Endothelial cell of umbilical vein (primary cell): ENCODE results near the gene PCNT. TPM values are rescaled to one million over a fixed set of nuclear protein-coding genes. Genes with fewer than 3 reads are reported as not detected.

Source experiments
- BruUV-seq: library from RNA; stranded (reverse); fragments of 400-500 nt; replicated peaks from 2 replicates; lab custom pipeline; 2021; lab: Mats Ljungman, UMichigan
- CTCF ChIA-PET: fragments of 300-600, 350-600 bp; sonication (Branson Sonifier 250); formaldehyde crosslinking; loops from one replicate; lab custom pipeline; 2021; ENCODE audit warnings: antibody characterized with exemption, inconsistent platforms; lab: Charles Lee
- POLR2A ChIA-PET: fragments of 300-600, 350-600 bp; sonication (Branson Sonifier 250); formaldehyde crosslinking; loops from one replicate; lab custom pipeline; 2021; ENCODE audit warnings: antibody characterized with exemption, inconsistent platforms; lab: Charles Lee
- DNase-seq: peaks from one replicate; pipeline ENCODE4 v3.0.0-alpha.2; 2011; ENCODE audit warnings: low read depth, low spot score
- FAIRE-seq: peaks from 2 replicates; lab custom pipeline; 2011; peaks lifted over from hg19 to GRCh38; lab: Jason Lieb, UNC
- H2AFZ ChIP-seq: 2 replicates; pipeline ENCODE4 v1.6.0; 2012; ENCODE audit warnings: low read depth, low read length, control low read depth, inconsistent platforms
- H3K27ac ChIP-seq: 2 replicates; pipeline ENCODE4 v1.5.1; 2011; ENCODE audit warnings: low read depth, mild to moderate bottlenecking, control low read depth, low read length, moderate library complexity; ENCODE audit not compliant: insufficient read depth
- H3K27me3 ChIP-seq, 2 experiments: 2 replicates each; pipeline versions ENCODE4 v1.6.0 to v1.6.1; 2011; ENCODE audit warnings: low read length in 2 of 2, mixed read lengths in 1 of 2; ENCODE audit not compliant: control insufficient read depth in 2 of 2, insufficient read depth in 2 of 2
- H3K36me3 ChIP-seq, 2 experiments: 2 replicates in 1 of 2; 3 replicates in 1 of 2; pipeline ENCODE4 v1.5.1; 2011; ENCODE audit warnings: low read length in 2 of 2, mild to moderate bottlenecking in 1 of 2, moderate library complexity in 1 of 2; ENCODE audit not compliant: control insufficient read depth in 2 of 2, insufficient read depth in 2 of 2; ENCODE audit errors: extremely low read depth in 1 of 2
- H3K4me1 ChIP-seq: 3 replicates; pipeline ENCODE4 v1.5.1; 2011; ENCODE audit warnings: mild to moderate bottlenecking, low read length; ENCODE audit not compliant: control insufficient read depth, insufficient read depth; ENCODE audit errors: extremely low read depth
- H3K4me2 ChIP-seq: 2 replicates; pipeline ENCODE4 v1.6.1; 2011; ENCODE audit warnings: low read length, control low read depth, mixed read lengths; ENCODE audit not compliant: insufficient read depth
- H3K4me3 ChIP-seq, 3 experiments: fragments of 200-600 bp in 1 of 3; sonication (generic), shearing (Covaris generic) in 1 of 3; replicated peaks in 1 of 3; 2 replicates each; pipeline ENCODE4 v1.5.1; 2011 to 2016; ENCODE audit warnings: control low read depth in 3 of 3, low read length in 3 of 3, mild to moderate bottlenecking in 2 of 3, inconsistent platforms in 1 of 3, low read depth in 1 of 3, moderate library complexity in 1 of 3; ENCODE audit not compliant: insufficient read depth in 1 of 3
- H3K79me2 ChIP-seq: 2 replicates; pipeline ENCODE4 v1.6.0; 2012; ENCODE audit warnings: low read length, inconsistent platforms; ENCODE audit not compliant: control insufficient read depth, insufficient read depth
- H3K9ac ChIP-seq: replicated peaks from 2 replicates; pipeline ENCODE3; 2011; ENCODE audit warnings: low read length, control low read depth; ENCODE audit not compliant: insufficient read depth; ENCODE audit errors: extremely low read depth
- H3K9me1 ChIP-seq: replicated peaks from 3 replicates; pipeline ENCODE4 v1.6.0; 2011; ENCODE audit warnings: mild to moderate bottlenecking, low read length; ENCODE audit not compliant: control insufficient read depth, insufficient read depth; ENCODE audit errors: extremely low read depth
- H3K9me3 ChIP-seq: replicated peaks from 2 replicates; pipeline ENCODE4 v1.5.1; 2012; ENCODE audit warnings: low read length, inconsistent platforms; ENCODE audit not compliant: control insufficient read depth, insufficient read depth
- H4K20me1 ChIP-seq: replicated peaks from 2 replicates; pipeline ENCODE3; 2011; ENCODE audit warnings: mild to moderate bottlenecking, low read length; ENCODE audit not compliant: control insufficient read depth, insufficient read depth; ENCODE audit errors: extremely low read depth
- EZH2 ChIP-seq: IDR thresholded peaks from 2 replicates; pipeline ENCODE4 v1.6.1; 2012; ENCODE audit warnings: borderline replicate concordance, low read depth, mild to moderate bottlenecking, moderate library complexity, low read length, inconsistent platforms; ENCODE audit not compliant: severe bottlenecking
- FOS ChIP-seq: IDR thresholded peaks from 2 replicates; pipeline ENCODE4 v1.6.1; 2011; ENCODE audit warnings: mild to moderate bottlenecking, low read length, moderate library complexity, borderline replicate concordance; ENCODE audit not compliant: insufficient read depth
- GATA2 ChIP-seq: IDR thresholded peaks from 2 replicates; pipeline ENCODE4 v1.7.0; 2011; ENCODE audit warnings: low read depth, mild to moderate bottlenecking, moderate library complexity, mixed read lengths, low read length; ENCODE audit not compliant: insufficient read length, insufficient read depth
- JUN ChIP-seq: IDR thresholded peaks from 2 replicates; pipeline ENCODE4 v1.6.1; 2011; ENCODE audit warnings: borderline replicate concordance, low read depth; ENCODE audit not compliant: insufficient read length, insufficient read depth
- MYC ChIP-seq: IDR thresholded peaks from one replicate; pipeline ENCODE4 v1.6.1; 2011; ENCODE audit warnings: mild to moderate bottlenecking, low read depth, low read length
- POLR2A ChIP-seq: IDR thresholded peaks from 2 replicates; pipeline ENCODE4 v1.6.1; 2012; ENCODE audit warnings: low read depth, mild to moderate bottlenecking, control low read depth, low read length
- POLR2AphosphoS5 ChIP-seq: IDR thresholded peaks from 2 replicates; pipeline ENCODE4 v1.6.1; 2012; ENCODE audit warnings: low read depth, mild to moderate bottlenecking, control low read depth, low read length, moderate library complexity; ENCODE audit not compliant: insufficient read depth
- dilution Hi-C: fragments of 300-500 bp; cut with MboI; formaldehyde crosslinking; loops from one replicate; pipeline ENCODE4 v1.15.0; 2019; ENCODE audit warnings: low sequenced_read_pairs; ENCODE audit not compliant: extremely low pct_ligation_motif_present
- intact Hi-C: fragments of 100-400 bp; cut with micrococcal nuclease; formaldehyde crosslinking; loops from one replicate; pipeline ENCODE4 v1.10.0; 2022
- polyA plus RNA-seq, 4 experiments: library from polyadenylated mRNA; depleted of rRNA in 3 of 4; stranded (reverse) in 3 of 4; unstranded in 1 of 4; fragments of >200 nt; gene quantifications; 2 replicates each; pipeline versions ENCODE4 v1.2.1 to v1.2.3, GENCODE V29; 2011 to 2012; ENCODE audit warnings: missing spikeins in 1 of 4
- total RNA-seq: library from RNA; stranded (reverse); gene quantifications from 2 replicates; pipeline ENCODE4 v1.2.3, GENCODE V29; 2021
- TF ChIP-seq, protein P1 (sequence below): IDR thresholded peaks from 2 replicates; pipeline ENCODE4 v1.6.1; 2011; ENCODE audit not compliant: insufficient read depth, insufficient read length
- TF ChIP-seq, protein P2 (sequence below), 2 donors: IDR thresholded peaks; 1 replicate in 1 of 2; 2 replicates in 1 of 2; pipeline ENCODE4 v1.5.1; 2011; ENCODE audit warnings: low read length in 2 of 2, mild to moderate bottlenecking in 2 of 2, moderate library complexity in 2 of 2, control low read depth in 1 of 2, inconsistent platforms in 1 of 2, low read depth in 1 of 2; ENCODE audit not compliant: insufficient read depth in 1 of 2; ENCODE audit errors: extremely low read depth in 1 of 2

Gene PCNT
- total and polyA plus RNA-seq, 2 donors (not counting 3 experiments of a cell fraction or from before 2014, with no cell fraction given): 9.6 to 49.5 TPM

- no peaks in the 10 kb centered on the region for H3K36me3 ChIP-seq
- peak overlapping the region; percentile 60 for H2AFZ ChIP-seq
- H4K20me1 ChIP-seq: no peaks in the 10 kb centered on the region
- no peaks in the 10 kb centered on the region for H3K27me3 ChIP-seq
- H3K79me2 ChIP-seq: peaks cover 53% of the 10 kb centered on the region
- no peak overlapping the region for H3K27ac ChIP-seq
- no peaks in the 10 kb centered on the region for H3K9me3 ChIP-seq
- intact Hi-C loops (loop anchor here (5.0 kb wide), 1 partner anchor 58 kb away; no protein-coding TSS in a partner anchor), dilution Hi-C loops (no loop called here)
- BruUV-seq: TSS peak; percentile 35
- DNase-seq: peak; percentile 42
- ChIA-PET POLR2A (no interaction called here), CTCF (interaction anchor here (1.1 to 3.2 kb wide), 3 partner anchors 10 to 180 kb away, joined by 3 to 10 read pairs (median 3); no protein-coding TSS in a partner anchor)
- TF ChIP-seq POLR2AphosphoS5: no peak
- TF ChIP-seq POLR2A: no peak
- no peak for TF ChIP-seq GATA2
- TF ChIP-seq, protein P1, sequence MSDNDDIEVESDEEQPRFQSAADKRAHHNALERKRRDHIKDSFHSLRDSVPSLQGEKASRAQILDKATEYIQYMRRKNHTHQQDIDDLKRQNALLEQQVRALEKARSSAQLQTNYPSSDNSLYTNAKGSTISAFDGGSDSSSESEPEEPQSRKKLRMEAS: no peak
- TF ChIP-seq JUN: no peak
- TF ChIP-seq EZH2: no peak
- TF ChIP-seq, protein P2, sequence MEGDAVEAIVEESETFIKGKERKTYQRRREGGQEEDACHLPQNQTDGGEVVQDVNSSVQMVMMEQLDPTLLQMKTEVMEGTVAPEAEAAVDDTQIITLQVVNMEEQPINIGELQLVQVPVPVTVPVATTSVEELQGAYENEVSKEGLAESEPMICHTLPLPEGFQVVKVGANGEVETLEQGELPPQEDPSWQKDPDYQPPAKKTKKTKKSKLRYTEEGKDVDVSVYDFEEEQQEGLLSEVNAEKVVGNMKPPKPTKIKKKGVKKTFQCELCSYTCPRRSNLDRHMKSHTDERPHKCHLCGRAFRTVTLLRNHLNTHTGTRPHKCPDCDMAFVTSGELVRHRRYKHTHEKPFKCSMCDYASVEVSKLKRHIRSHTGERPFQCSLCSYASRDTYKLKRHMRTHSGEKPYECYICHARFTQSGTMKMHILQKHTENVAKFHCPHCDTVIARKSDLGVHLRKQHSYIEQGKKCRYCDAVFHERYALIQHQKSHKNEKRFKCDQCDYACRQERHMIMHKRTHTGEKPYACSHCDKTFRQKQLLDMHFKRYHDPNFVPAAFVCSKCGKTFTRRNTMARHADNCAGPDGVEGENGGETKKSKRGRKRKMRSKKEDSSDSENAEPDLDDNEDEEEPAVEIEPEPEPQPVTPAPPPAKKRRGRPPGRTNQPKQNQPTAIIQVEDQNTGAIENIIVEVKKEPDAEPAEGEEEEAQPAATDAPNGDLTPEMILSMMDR (IDR thresholded peaks at IDR 0.05; ENCODE audit: extremely low read depth in 1 of 2, insufficient read depth in 1 of 2, low read depth in 1 of 2, low read length in 2 of 2): no peak
- TF ChIP-seq FOS: no peak
- TF ChIP-seq MYC: no peak
- no peaks in the 10 kb centered on the region for H3K9me1 ChIP-seq
- peaks cover 29% of the 10 kb centered on the region for H3K4me1 ChIP-seq
- peak; percentile 4 for FAIRE-seq
- H3K4me3 ChIP-seq: peak overlapping the region; percentile 54 to 85 (median 74)
- H3K9ac ChIP-seq: peak overlapping the region; percentile 71
- H3K4me2 ChIP-seq: peak overlapping the region; percentile 93
Measured at GRCh38 chr21:46459356-46460112, 135.6 kb downstream of the PCNT start.
